H9 (cell line): ENCODE measurements around the gene CACNA1H. TPM values are rescaled to one million over a fixed set of nuclear protein-coding genes. Genes with fewer than 3 reads are reported as not detected.
A peak's percentile ranks its signal among the peaks of the same experiment; 100 is the strongest.

Experiments
- DNase-seq: peaks from one replicate; pipeline ENCODE4 v3.0.0-alpha.2; 2017
- H2AFZ ChIP-seq: one replicate; pipeline ENCODE4 v1.6.1; 2013; ENCODE audit warnings: mild to moderate bottlenecking, low read length, control low read depth, moderate library complexity
- H2AK5ac ChIP-seq: 2 replicates; pipeline ENCODE4 v1.6.1; 2013; ENCODE audit warnings: low read length, control low read depth, mixed read lengths; ENCODE audit not compliant: insufficient read length
- H2BK120ac ChIP-seq: one replicate; pipeline ENCODE4 v1.6.1; 2013; ENCODE audit warnings: low read depth, mild to moderate bottlenecking, low read length, control low read depth, inconsistent platforms; ENCODE audit not compliant: poor library complexity, severe bottlenecking
- H2BK12ac ChIP-seq: 2 replicates; pipeline ENCODE4 v1.6.1; 2013; ENCODE audit warnings: low read length, control low read depth, mixed read lengths, low read depth; ENCODE audit not compliant: insufficient read length
- H2BK15ac ChIP-seq: 2 replicates; pipeline ENCODE4 v1.6.1; 2013; ENCODE audit warnings: low read depth, low read length, control low read depth
- H2BK20ac ChIP-seq: one replicate; pipeline ENCODE4 v1.6.1; 2013; ENCODE audit warnings: low read depth, mild to moderate bottlenecking, low read length, control low read depth, inconsistent platforms; ENCODE audit not compliant: poor library complexity, severe bottlenecking
- H2BK5ac ChIP-seq: 2 replicates; pipeline ENCODE4 v1.6.1; 2013; ENCODE audit warnings: low read length, control low read depth, mixed read lengths; ENCODE audit not compliant: insufficient read length
- H3K14ac ChIP-seq: 2 replicates; pipeline ENCODE4 v1.6.1; 2013; ENCODE audit warnings: low read length, control low read depth; ENCODE audit not compliant: insufficient read depth
- H3K18ac ChIP-seq: 2 replicates; pipeline ENCODE4 v1.6.1; 2013; ENCODE audit warnings: low read depth, mild to moderate bottlenecking, mixed read lengths, low read length, control low read depth; ENCODE audit not compliant: insufficient read length
- H3K23ac ChIP-seq: 2 replicates; pipeline ENCODE4 v1.6.1; 2013; ENCODE audit warnings: low read length, control low read depth, mixed read lengths, low read depth; ENCODE audit not compliant: insufficient read length
- H3K23me2 ChIP-seq: 2 replicates; pipeline ENCODE4 v1.6.1; 2013; ENCODE audit warnings: low read depth, mild to moderate bottlenecking, mixed read lengths, low read length, control low read depth; ENCODE audit not compliant: insufficient read length, poor library complexity, severe bottlenecking
- H3K27ac ChIP-seq: 2 replicates; pipeline ENCODE4 v1.5.1; 2013; ENCODE audit warnings: low read length, control low read depth, mixed read lengths, low read depth; ENCODE audit not compliant: insufficient read length
- H3K27me3 ChIP-seq: 2 replicates; pipeline ENCODE4 v1.6.1; 2013; ENCODE audit warnings: low read length, control low read depth, inconsistent platforms; ENCODE audit not compliant: insufficient read depth
- H3K4ac ChIP-seq: 2 replicates; pipeline ENCODE4 v1.6.1; 2013; ENCODE audit warnings: low read depth, mild to moderate bottlenecking, control low read depth, inconsistent platforms, low read length, moderate library complexity
- H3K4me1 ChIP-seq: 2 replicates; pipeline ENCODE4 v1.6.1; 2013; ENCODE audit warnings: low read length, control low read depth, inconsistent platforms; ENCODE audit not compliant: insufficient read depth
- H3K4me2 ChIP-seq: 2 replicates; pipeline ENCODE4 v1.6.1; 2013; ENCODE audit warnings: low read length, control low read depth, mixed read lengths; ENCODE audit not compliant: insufficient read length, insufficient read depth
- H3K56ac ChIP-seq: 2 replicates; pipeline ENCODE4 v1.6.1; 2013; ENCODE audit warnings: low read depth, mild to moderate bottlenecking, mixed read lengths, low read length, control low read depth; ENCODE audit not compliant: insufficient read length
- H3K79me1 ChIP-seq: 2 replicates; pipeline ENCODE4 v1.6.1; 2013; ENCODE audit warnings: low read depth, mild to moderate bottlenecking, moderate library complexity, low read length, control low read depth, inconsistent platforms; ENCODE audit not compliant: insufficient read depth, poor library complexity, severe bottlenecking
- H3K79me2 ChIP-seq: 2 replicates; pipeline ENCODE4 v1.6.1; 2013; ENCODE audit warnings: low read length, control low read depth, inconsistent platforms; ENCODE audit not compliant: insufficient read depth
- H3K9ac ChIP-seq: 2 replicates; pipeline ENCODE4 v1.6.1; 2013; ENCODE audit warnings: low read length, control low read depth, mixed read lengths; ENCODE audit not compliant: insufficient read length; ENCODE audit errors: extremely low read depth
- H3K9me3 ChIP-seq: one replicate; pipeline ENCODE4 v1.6.1; 2013; ENCODE audit warnings: low read depth, low read length, inconsistent platforms; ENCODE audit not compliant: control insufficient read depth
- H3T11ph ChIP-seq: one replicate; pipeline ENCODE4 v1.6.1; 2013; ENCODE audit warnings: mild to moderate bottlenecking, low read length, control low read depth, inconsistent platforms
- H4K20me1 ChIP-seq: one replicate; pipeline ENCODE4 v1.6.1; 2013; ENCODE audit not compliant: control insufficient read depth, insufficient read length, insufficient read depth
- H4K5ac ChIP-seq: 2 replicates; pipeline ENCODE4 v1.6.1; 2013; ENCODE audit warnings: low read depth, mild to moderate bottlenecking, mixed read lengths, low read length, control low read depth; ENCODE audit not compliant: insufficient read length
- H4K8ac ChIP-seq: replicated peaks from 2 replicates; pipeline ENCODE4 v1.6.1; 2013; ENCODE audit warnings: low read length, control low read depth, mixed read lengths, low read depth; ENCODE audit not compliant: insufficient read length
- H4K91ac ChIP-seq: 2 replicates; pipeline ENCODE4 v1.6.1; 2013; ENCODE audit warnings: low read depth, mild to moderate bottlenecking, moderate library complexity, mixed read lengths, low read length, control low read depth; ENCODE audit not compliant: insufficient read length
- H3K27ac Mint-ChIP-seq, 3 experiments: 2 replicates in 2 of 3; 3 replicates in 1 of 3; pipeline ENCODE4 v1.8.0; 2020 to 2021; ENCODE audit warnings: mixed read lengths in 3 of 3, mild to moderate bottlenecking in 1 of 3, moderate library complexity in 1 of 3
- H3K27me3 Mint-ChIP-seq: 2 replicates; pipeline ENCODE4 v1.8.0; 2021; ENCODE audit warnings: low read depth, mild to moderate bottlenecking, moderate library complexity, mixed read lengths
- H3K36me3 Mint-ChIP-seq, 3 experiments: 2 replicates in 2 of 3; 3 replicates in 1 of 3; pipeline ENCODE4 v1.8.0; 2020 to 2021; ENCODE audit warnings: low read depth in 3 of 3, mixed read lengths in 3 of 3; ENCODE audit not compliant: insufficient read depth in 1 of 3
- H3K4me1 Mint-ChIP-seq, 2 experiments: 2 replicates each; pipeline ENCODE4 v1.8.0; 2020; ENCODE audit warnings: mixed read lengths in 2 of 2
- H3K4me3 Mint-ChIP-seq, 2 experiments: 2 replicates in 1 of 2; 3 replicates in 1 of 2; pipeline ENCODE4 v1.8.0; 2020 to 2021; ENCODE audit warnings: mild to moderate bottlenecking in 2 of 2, mixed read lengths in 2 of 2, moderate library complexity in 1 of 2
- H3K9me3 Mint-ChIP-seq, 2 experiments: 2 replicates in 1 of 2; 3 replicates in 1 of 2; pipeline ENCODE4 v1.8.0; 2020; ENCODE audit warnings: mild to moderate bottlenecking in 2 of 2, mixed read lengths in 2 of 2, moderate library complexity in 1 of 2
- CTCF ChIP-seq: fragments of 200-600 bp; sonication (generic); conservative IDR thresholded peaks from 3 replicates; pipeline ENCODE4 v1.8.0; 2021; ENCODE audit warnings: antibody characterized with exemption, mild to moderate bottlenecking
- WGBS: extraction: QIAGEN DNeasy Blood & Tissue Kit; methylation state at CpG from one replicate; pipeline ENCODE4 v1.1.7; 2013; ENCODE audit warnings: missing lambda C conversion rate, low lambda C conversion rate, mixed read lengths; ENCODE audit not compliant: insufficient read length; ENCODE audit errors: extremely low coverage; 5-methylcytosine and 5-hydroxymethylcytosine counted together
- total RNA-seq: library from RNA; stranded (reverse); gene quantifications from 2 replicates; pipeline ENCODE4 v1.2.1, GENCODE V29; 2021

The CACNA1H gene
- total RNA-seq, 1 experiment from 2014 or later: 43.3 TPM

- no peaks in the 10 kb centered on the region for H4K20me1 ChIP-seq
- H4K5ac ChIP-seq: no peak overlapping the region
- H2AK5ac ChIP-seq: no peak overlapping the region
- H3T11ph ChIP-seq: no peak overlapping the region
- H3K4me1 Mint-ChIP-seq: no peaks in the 10 kb centered on the region
- H3K56ac ChIP-seq: no peak overlapping the region
- no peak overlapping the region for H3K14ac ChIP-seq
- no peak overlapping the region for H2BK20ac ChIP-seq
- peaks cover 5% of the 10 kb centered on the region; the same call in 1 of the 2 replicates for H3K27me3 Mint-ChIP-seq
- H3K79me2 ChIP-seq: no peaks in the 10 kb centered on the region
- no peak overlapping the region for H4K8ac ChIP-seq
- no peaks in the 10 kb centered on the region for H3K79me1 ChIP-seq
- WGBS: no CpG with 5 or more reads among the region's 19 CpGs
- H2BK120ac ChIP-seq: no peak overlapping the region
- no peaks in the 10 kb centered on the region for H3K27me3 ChIP-seq
- no peak overlapping the region for H2BK15ac ChIP-seq
- H3K23ac ChIP-seq: no peak overlapping the region
- no peaks in the 10 kb centered on the region for H3K4me1 ChIP-seq
- peaks cover 2% of the 10 kb centered on the region for H3K23me2 ChIP-seq
- no peaks in the 10 kb centered on the region for H3K9me3 Mint-ChIP-seq
- H3K27ac Mint-ChIP-seq: no peak overlapping the region
- no peak overlapping the region for H2AFZ ChIP-seq
- H3K9ac ChIP-seq: no peak overlapping the region
- H3K4me3 Mint-ChIP-seq: no peak overlapping the region
- no peak overlapping the region for H3K4me2 ChIP-seq
- no peak overlapping the region for H2BK5ac ChIP-seq
- no peak overlapping the region for H3K18ac ChIP-seq
- no peak overlapping the region for H2BK12ac ChIP-seq
- H3K4ac ChIP-seq: no peak overlapping the region
- H3K36me3 Mint-ChIP-seq: no peaks in the 10 kb centered on the region
- H3K27ac ChIP-seq: no peak overlapping the region
- TF ChIP-seq CTCF: no peak
- no peak for DNase-seq
- H3K9me3 ChIP-seq: no peaks in the 10 kb centered on the region
- peak overlapping the region; percentile 0 for H4K91ac ChIP-seq
These were observed 33.8 kb upstream of the CACNA1H start for GRCh38 chr16:1119129-1119528.
